HG03025 (cell line): ENCODE results near the gene OLA1.

Source experiments
- ATAC-seq: cut with Tn5 transposase; IDR thresholded peaks from one replicate; pipeline ENCODE4 v1.9.1; 2021; ENCODE audit warnings: mild to moderate bottlenecking, moderate library complexity; ENCODE audit not compliant: unreplicated experiment, low FRiP score

OLA1 gene

GRCh38 chr2:174072069-174072468 is 176.3 kb downstream of the OLA1 start:
- no peak for ATAC-seq

- no peak for ATAC-seq
Measured at GRCh38 chr2:174071321-174071720, 177.0 kb downstream of the OLA1 start.

DNA sequence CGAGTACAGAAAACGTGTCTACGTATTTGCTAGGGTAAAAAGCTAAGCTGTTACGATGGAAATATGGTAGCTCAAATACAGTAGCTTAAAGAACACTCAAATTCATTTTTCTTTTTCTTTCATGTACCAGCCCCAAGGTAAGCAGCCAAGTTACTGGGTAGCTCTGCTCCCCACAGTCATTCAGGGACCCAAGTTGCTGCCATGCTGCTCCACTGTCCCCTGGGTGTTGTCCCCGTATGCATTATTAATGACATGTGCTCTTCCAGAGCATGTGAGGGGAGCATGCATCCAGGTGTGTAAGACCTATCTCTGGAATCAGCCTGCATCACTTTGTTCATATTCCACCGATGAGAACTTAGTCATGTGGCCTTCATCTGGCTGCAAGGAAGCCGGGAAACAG is 178.1 kb downstream of the OLA1 start:
- ATAC-seq, result no peak

GRCh38 chr2:174067815-174068214 is 180.5 kb downstream of the OLA1 start:
- no peak for ATAC-seq

GRCh38 chr2:174066871-174067270 is 181.5 kb downstream of the OLA1 start:
- no peak for ATAC-seq

DNA sequence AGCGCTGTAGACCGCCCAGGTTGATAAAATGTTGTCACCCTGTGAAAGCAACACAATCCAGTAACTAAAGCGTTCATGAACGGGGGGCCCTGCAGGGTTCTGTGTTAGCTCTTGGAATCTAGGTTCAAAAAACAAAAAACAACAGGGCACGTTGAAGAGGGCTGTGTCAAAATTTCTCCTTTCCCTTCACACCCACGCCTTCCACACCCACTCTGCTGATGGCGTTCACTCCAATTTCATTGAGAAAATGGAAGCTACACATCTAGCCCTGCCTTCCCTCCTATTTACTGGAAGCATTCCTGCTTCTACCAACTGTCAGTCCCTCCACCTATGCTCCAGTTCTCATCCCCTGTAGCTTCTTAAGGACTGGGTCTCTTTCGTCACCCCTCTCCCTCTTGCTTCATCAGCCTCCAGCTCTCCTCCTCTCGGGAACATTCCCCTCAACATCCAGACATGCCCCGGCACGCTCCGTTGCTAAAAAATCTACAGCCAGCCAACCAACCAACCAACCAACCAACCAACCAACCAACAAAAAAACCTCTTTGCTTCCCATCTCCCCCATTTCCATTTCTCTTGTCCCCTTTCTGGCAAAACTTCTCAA is 184.7 kb downstream of the OLA1 start:
- no peak for ATAC-seq

DNA sequence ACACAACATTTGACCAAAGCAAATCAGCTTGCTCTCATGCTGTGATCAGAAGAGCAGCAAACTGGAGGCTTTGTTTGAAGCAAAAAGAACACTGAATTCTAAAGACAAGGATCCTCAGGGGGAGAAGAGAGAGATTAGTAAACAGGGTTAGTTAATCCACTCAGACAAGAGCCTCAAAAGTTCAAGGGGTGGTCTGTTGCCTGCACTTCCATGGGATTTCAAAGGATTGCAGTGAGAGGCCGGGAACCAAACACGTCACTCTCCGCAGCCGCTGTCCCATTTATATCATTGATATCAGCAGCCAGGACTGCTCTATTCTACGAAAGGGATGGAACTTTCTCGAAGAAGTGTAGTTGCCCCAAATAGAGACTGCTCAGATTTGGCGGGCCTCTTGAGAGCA is 185.4 kb downstream of the OLA1 start:
- ATAC-seq, result no peak

DNA sequence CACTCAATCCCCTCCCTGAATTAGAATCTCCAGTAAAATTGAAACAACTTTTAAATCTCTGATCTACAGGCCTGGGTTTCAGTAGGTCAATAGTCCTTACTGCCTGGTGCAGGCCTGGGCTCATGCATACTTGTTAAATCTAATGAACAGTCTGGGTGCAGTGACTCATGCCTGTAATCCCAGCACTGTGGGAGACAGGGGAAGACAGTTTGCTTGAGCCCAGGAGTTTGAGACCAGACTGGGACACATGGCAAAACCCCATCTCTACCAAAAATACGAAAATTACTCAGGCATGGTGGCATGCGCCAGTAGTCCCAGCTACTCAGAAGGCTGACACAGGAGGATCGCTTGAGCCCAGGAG is 188.5 kb downstream of the OLA1 start:
- ATAC-seq, result no peak

DNA sequence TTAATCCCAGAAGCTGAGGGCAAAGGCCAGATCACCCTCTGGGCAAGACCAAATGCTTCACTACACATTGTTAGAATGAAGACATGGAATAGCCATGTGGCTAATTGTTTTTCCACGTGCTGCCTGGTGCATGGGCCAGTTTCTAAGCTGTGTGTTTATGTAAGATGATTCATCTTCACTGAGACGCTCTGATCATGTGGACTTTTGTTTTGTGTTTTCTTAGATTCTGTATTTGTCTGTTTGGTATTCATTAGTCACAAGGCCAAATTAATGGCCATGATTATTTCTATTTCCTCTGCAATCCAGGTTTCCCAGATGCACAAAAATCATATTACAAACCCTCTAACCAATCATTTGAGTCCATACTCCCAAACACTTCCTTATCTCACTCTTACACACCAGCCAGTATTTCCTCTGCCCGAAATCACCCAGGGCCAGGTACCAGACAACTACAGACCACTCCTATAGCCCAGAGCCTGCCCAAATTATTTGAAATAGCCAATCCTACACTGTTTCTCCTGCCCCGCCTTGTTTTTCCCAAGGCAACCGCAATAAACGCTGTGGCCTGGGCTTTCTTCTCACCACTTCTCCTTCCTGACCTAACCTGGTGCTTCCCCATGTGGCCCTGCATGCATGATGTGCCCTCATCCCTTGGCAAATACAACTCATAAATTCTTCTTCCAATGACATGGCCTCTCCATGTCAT is 189.0 kb downstream of the OLA1 start:
- no peak for ATAC-seq

DNA sequence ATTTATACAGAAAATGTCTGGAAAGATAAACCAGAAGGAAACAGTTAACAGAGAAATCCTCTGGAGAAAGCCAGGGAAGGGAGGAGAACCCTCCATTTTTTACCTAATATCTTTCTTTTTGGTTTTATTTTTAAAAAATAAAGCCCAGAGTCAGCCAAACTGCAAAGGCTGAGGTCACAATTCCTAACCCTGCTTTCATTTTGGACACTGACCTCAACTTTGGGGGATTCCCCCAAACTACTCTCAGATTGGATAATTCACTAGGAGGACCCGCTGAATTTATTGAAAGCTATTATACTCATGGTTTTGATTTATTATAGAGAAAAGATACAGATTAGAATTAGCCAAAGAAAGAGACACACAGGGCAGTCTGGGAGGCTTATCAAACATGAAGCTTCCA is 189.9 kb downstream of the OLA1 start:
- ATAC-seq, result no peak

GRCh38 chr2:174058026-174058425 is 190.3 kb downstream of the OLA1 start:
- no peak for ATAC-seq

DNA sequence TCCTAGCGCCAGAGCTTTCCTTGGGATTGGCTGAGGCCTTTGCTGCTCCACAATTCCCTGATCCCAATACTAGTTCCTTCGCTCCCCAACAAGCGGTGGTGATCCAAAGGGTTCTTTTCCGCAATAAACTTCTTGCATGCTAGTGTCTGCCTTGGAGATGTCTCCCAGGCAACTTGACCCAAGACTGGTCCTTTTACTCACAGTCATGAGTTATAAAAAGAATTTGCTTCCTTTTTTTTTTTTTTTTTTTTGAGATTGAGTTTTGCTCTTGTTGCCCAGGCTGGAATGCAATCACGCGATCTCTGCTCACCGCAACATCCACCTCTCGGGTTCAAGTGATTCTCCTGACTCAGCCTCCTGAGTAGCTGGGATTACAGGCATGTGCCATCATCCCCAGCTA is 193.4 kb downstream of the OLA1 start:
- ATAC-seq, result no peak

GRCh38 chr2:174053355-174054151 is 194.8 kb downstream of the OLA1 start:
- no peak for ATAC-seq

DNA sequence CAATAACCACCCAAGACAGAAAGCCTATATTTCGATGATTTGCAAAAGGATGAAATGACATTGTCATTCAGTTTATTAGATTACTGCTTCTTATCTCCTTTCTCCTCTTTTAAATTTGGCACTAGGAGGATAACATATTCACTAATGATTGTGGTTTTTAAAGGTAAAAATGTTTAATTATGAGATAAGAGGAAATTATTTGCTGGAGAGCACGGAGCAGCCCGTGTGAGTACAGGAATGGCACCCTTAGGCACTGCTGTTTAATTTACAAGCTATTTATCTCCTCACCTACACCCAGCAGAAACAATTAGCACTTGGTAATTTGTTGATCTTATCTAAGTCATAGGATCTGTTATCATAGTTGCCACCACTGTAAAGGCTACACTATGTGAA is 195.8 kb downstream of the OLA1 start:
- ATAC-seq, result no peak

DNA sequence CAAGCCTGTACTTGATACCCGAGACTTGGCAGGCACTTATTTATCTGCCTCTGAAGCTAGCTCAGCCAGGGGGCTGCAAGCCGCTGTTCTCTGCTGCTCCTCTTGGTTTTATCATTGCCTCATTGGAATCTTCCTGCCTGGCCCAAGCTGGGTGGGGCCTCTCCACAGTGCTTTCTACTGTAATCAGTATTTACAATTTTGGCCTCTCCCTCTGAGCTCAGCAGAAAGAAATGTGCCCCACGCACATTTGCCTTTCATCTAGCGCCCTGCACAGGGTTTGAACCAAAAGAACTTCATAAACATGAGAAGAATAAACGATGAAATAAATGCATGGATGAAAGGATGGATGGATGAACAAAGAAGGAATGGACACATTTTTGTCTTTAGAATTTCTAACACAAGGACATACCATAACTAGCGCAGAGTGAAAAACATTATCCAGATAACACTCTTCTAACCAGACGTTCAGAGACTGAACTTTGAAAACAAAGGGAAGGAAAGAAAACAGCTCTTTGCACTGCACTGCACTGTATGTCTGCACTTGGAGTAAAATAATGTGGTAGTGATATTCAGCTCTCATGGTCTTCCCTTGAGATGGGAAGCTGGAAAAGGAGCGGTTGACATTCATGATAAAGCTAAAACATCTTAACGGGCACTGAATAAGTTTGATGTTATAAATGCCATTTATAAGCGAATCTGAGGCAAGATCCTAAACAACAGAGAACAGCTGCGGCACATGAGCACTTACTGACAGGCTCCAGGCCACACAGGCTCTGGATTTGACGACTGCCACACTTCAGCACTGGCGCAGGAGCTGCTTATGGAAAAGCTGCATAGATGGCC is 196.4 kb downstream of the OLA1 start:
- no peak for ATAC-seq

GRCh38 chr2:174051068-174051467 is 197.3 kb downstream of the OLA1 start:
- ATAC-seq, result no peak

DNA sequence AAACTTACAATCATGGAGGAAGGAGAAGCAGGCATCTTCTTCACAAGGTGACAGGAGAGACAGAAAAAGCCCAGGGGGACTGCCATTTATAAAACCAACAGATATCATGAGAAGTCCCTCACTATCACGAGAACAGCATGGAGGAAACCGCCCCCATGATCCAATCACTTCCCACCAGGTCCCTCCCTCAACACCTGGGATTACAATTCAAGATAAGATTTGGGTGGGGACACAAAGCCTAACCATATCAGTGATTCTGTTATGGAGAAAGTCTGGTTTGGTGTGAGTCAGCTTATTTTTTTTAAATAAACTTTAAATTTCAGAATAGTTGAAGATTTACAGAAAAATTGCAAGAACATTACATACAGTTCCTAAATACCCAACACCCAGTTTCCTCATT is 198.4 kb downstream of the OLA1 start:
- no peak for ATAC-seq

DNA sequence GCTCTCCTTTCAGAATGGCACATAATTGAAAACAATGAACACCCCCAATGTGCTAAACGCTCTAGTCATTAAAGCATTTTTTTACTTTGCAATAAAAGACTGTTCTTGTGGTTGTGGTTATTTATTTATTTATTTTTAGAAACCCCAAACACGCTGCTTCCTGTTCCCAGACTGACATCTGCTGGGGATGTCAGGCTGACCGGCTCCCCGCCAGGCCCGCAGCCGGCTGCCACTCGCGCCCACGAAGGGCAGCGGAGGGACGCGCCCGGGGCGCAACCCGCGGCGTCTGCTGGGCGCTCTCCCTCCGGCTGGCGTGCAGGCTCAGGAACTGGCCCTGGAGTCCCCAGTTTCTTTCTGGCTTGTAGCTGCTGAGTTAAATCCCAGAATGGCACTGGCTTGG is 200.1 kb downstream of the OLA1 start:
- no peak for ATAC-seq

- no peak for ATAC-seq
Measured at GRCh38 chr2:174047746-174048145, 200.6 kb downstream of the OLA1 start.

GRCh38 chr2:174046172-174046571 is 202.2 kb downstream of the OLA1 start:
- no peak for ATAC-seq

DNA sequence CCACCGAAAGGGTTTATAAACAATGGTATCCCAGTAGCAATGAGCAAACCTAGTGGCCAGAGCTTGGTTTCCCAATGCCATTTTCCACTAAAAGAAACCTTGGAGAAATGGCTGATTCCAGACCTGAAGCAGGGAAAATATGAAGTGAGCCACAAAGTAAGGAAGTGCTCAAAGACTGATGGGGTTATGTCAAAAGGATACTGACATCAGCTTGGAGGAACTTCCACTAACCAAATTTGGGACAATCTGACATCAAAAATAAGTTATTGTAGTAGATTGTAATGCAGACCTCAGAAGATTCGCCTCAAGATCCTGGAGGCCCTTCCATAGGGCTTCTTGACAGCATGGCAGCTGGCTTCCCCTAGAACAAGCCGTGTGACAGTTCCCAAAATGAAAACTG is 203.8 kb downstream of the OLA1 start:
- ATAC-seq, result no peak
